Thymus (tissue), 11 donors: Measurements from ENCODE around the gene TMEM63A. TPM values are rescaled to one million over a fixed set of nuclear protein-coding genes. Genes with fewer than 3 reads are reported as not detected.
A peak's percentile ranks its signal among the peaks of the same experiment; 100 is the strongest.

ENCODE experiments used
- DNase-seq, 9 donors: peaks; one replicate each; pipeline ENCODE4 v3.0.0-alpha.2; 2013; ENCODE audit warnings: low spot score in 9 of 9, low read depth in 6 of 9, missing footprints in 1 of 9
- H3K27ac ChIP-seq, 2 donors: one replicate each; pipeline ENCODE4 v1.5.1; 2013; ENCODE audit warnings: control low read depth in 1 of 2, low read depth in 1 of 2, low read length in 1 of 2, mild to moderate bottlenecking in 1 of 2, moderate library complexity in 1 of 2
- H3K27me3 ChIP-seq, 2 donors: one replicate each; pipeline ENCODE4 v1.5.1; 2013; ENCODE audit warnings: low read length in 1 of 2; ENCODE audit not compliant: control insufficient read depth in 2 of 2, insufficient read depth in 1 of 2
- H3K36me3 ChIP-seq, 2 donors: one replicate each; pipeline ENCODE4 v1.5.1; 2013; ENCODE audit warnings: low read length in 1 of 2, mild to moderate bottlenecking in 1 of 2, moderate library complexity in 1 of 2; ENCODE audit not compliant: control insufficient read depth in 2 of 2, insufficient read depth in 2 of 2
- H3K4me1 ChIP-seq, 2 donors: one replicate each; pipeline ENCODE4 v1.5.1; 2013; ENCODE audit warnings: low read length in 2 of 2; ENCODE audit not compliant: control insufficient read depth in 2 of 2, insufficient read depth in 2 of 2
- H3K4me3 ChIP-seq, 2 donors: one replicate each; pipeline ENCODE4 v1.5.1; 2013; ENCODE audit warnings: low read length in 2 of 2, control low read depth in 1 of 2, mild to moderate bottlenecking in 1 of 2
- H3K9me3 ChIP-seq, 2 donors: one replicate each; pipeline ENCODE4 v1.5.1; 2013; ENCODE audit warnings: low read length in 1 of 2, mild to moderate bottlenecking in 1 of 2; ENCODE audit not compliant: control insufficient read depth in 2 of 2, insufficient read depth in 1 of 2
- WGBS: extraction: QIAGEN DNeasy Blood & Tissue Kit; methylation state at CpG from one replicate; pipeline ENCODE4 v1.1.7; 2013; 5-methylcytosine and 5-hydroxymethylcytosine counted together
- polyA plus RNA-seq: library from polyadenylated mRNA; stranded (reverse); fragments of 200-250 nt; gene quantifications from one replicate; pipeline ENCODE4 v1.2.3, GENCODE V29; 2013
- total RNA-seq: library from RNA; stranded (reverse); fragments of 120-200 nt; gene quantifications from one replicate; pipeline ENCODE4 v1.2.4, GENCODE V29; 2013
- donor health status: healthy.

The TMEM63A gene
- total and polyA plus RNA-seq, 2 donors: 19.8 to 38.8 TPM

GRCh38 chr1:225899044-225899925 is 17.1 kb upstream of the TMEM63A start:
- 92% methylated on average over 4 of the region's 4 CpGs for WGBS
- Histone ChIP-seq H3K27me3 (no peaks in the 10 kb centered on the region), H3K4me3 (no peak overlapping the region), H3K27ac (no peak overlapping the region), H3K9me3 (no peaks in the 10 kb centered on the region), H3K36me3 (no peaks in the 10 kb centered on the region), H3K4me1 (peaks cover 20 to 35% of the 10 kb centered on the region in 2 donors)
- DNase-seq: no peak

- Histone ChIP-seq H3K36me3 (no peaks in the 10 kb centered on the region), H3K4me3 (no peak overlapping the region), H3K27ac (peak overlapping the region; percentile 79 to 91), H3K27me3 (no peaks in the 10 kb centered on the region), H3K4me1 (peaks cover 20 to 35% of the 10 kb centered on the region in 2 donors), H3K9me3 (no peaks in the 10 kb centered on the region)
- peak in 2 of 9 donors; percentile 34 to 61 for DNase-seq
- WGBS: 82% methylated on average over 19 of the region's 19 CpGs
These were observed 15.7 kb upstream of the TMEM63A start for GRCh38 chr1:225897595-225898514.

- H3K27me3 ChIP-seq: no peaks in the 10 kb centered on the region
- H3K27ac ChIP-seq: peak overlapping the region; percentile 79 to 91
- no peaks in the 10 kb centered on the region for H3K36me3 ChIP-seq
- H3K9me3 ChIP-seq: no peaks in the 10 kb centered on the region
- 18% methylated on average over 7 of the region's 7 CpGs for WGBS
- peaks cover 20 to 35% of the 10 kb centered on the region in 2 donors for H3K4me1 ChIP-seq
- DNase-seq: peak in 7 of 9 donors; percentile 78 to 94 (median 84)
- H3K4me3 ChIP-seq: no peak overlapping the region
These were observed 14.9 kb upstream of the TMEM63A start for GRCh38 chr1:225896937-225897549.

- no peaks in the 10 kb centered on the region for H3K9me3 ChIP-seq
- peaks cover 20 to 35% of the 10 kb centered on the region in 2 donors for H3K4me1 ChIP-seq
- no peaks in the 10 kb centered on the region for H3K27me3 ChIP-seq
- H3K27ac ChIP-seq: no peak overlapping the region
- no peak overlapping the region for H3K4me3 ChIP-seq
- DNase-seq: peak in 1 of 9 donors; percentile 20
- no peaks in the 10 kb centered on the region for H3K36me3 ChIP-seq
- WGBS: 92% methylated on average over 5 of the region's 5 CpGs
These were observed 14.3 kb upstream of the TMEM63A start for GRCh38 chr1:225896494-225896893.

- no peak overlapping the region for H3K4me3 ChIP-seq
- 89% methylated on average over 6 of the region's 6 CpGs for WGBS
- H3K9me3 ChIP-seq: no peaks in the 10 kb centered on the region
- DNase-seq: no peak
- H3K4me1 ChIP-seq: peaks cover 8 to 11% of the 10 kb centered on the region in 2 donors
- H3K36me3 ChIP-seq: no peaks in the 10 kb centered on the region
- peaks cover 0 to 8% of the 10 kb centered on the region in 2 donors for H3K27me3 ChIP-seq
- no peak overlapping the region for H3K27ac ChIP-seq
These were observed 10.1 kb upstream of the TMEM63A start for GRCh38 chr1:225892307-225892706.

- Histone ChIP-seq H3K4me3 (no peak overlapping the region), H3K27ac (no peak overlapping the region), H3K9me3 (no peaks in the 10 kb centered on the region), H3K4me1 (peaks cover 3 to 7% of the 10 kb centered on the region in 2 donors), H3K27me3 (peaks cover 0 to 16% of the 10 kb centered on the region in 2 donors), H3K36me3 (no peaks in the 10 kb centered on the region)
- no peak for DNase-seq
- WGBS: 98% methylated on average over 14 of the region's 14 CpGs
These were observed 9.2 kb upstream of the TMEM63A start for GRCh38 chr1:225891229-225891972.

- Histone ChIP-seq H3K4me3 (no peak overlapping the region), H3K9me3 (no peaks in the 10 kb centered on the region), H3K27ac (no peak overlapping the region), H3K4me1 (peaks cover 0 to 2% of the 10 kb centered on the region in 2 donors), H3K27me3 (peaks cover 0 to 16% of the 10 kb centered on the region in 2 donors), H3K36me3 (no peaks in the 10 kb centered on the region)
- DNase-seq: no peak
- WGBS: 93% methylated on average over 6 of the region's 6 CpGs
These were observed 8.4 kb upstream of the TMEM63A start for GRCh38 chr1:225890346-225891228.

GRCh38 chr1:225889743-225890142 is 7.6 kb upstream of the TMEM63A start:
- Histone ChIP-seq H3K27ac (no peak overlapping the region), H3K4me3 (no peak overlapping the region), H3K27me3 (peaks cover 0 to 16% of the 10 kb centered on the region in 2 donors), H3K36me3 (no peaks in the 10 kb centered on the region), H3K9me3 (no peaks in the 10 kb centered on the region), H3K4me1 (peaks cover 0 to 2% of the 10 kb centered on the region in 2 donors)
- WGBS: 97% methylated on average over 5 of the region's 5 CpGs
- no peak for DNase-seq
